CD4-positive, alpha-beta T cell treated with Interleukin-17A for 1 hour (primary cell): Measurements from ENCODE around the gene NBPF6.
"Not testable (repeated sequence)": the region's sequence is repeated elsewhere in the genome, so short reads cannot be mapped to it uniquely, and the experiment has no call there.

Experiments
- DNase-seq: peaks from one replicate; pipeline ENCODE4 v3.0.0-alpha.2; 2020

NBPF6 gene

GRCh38 chr1:108502138-108502537 lies 52.0 kb downstream of the NBPF6 start:
- DNase-seq = no peak

DNA sequence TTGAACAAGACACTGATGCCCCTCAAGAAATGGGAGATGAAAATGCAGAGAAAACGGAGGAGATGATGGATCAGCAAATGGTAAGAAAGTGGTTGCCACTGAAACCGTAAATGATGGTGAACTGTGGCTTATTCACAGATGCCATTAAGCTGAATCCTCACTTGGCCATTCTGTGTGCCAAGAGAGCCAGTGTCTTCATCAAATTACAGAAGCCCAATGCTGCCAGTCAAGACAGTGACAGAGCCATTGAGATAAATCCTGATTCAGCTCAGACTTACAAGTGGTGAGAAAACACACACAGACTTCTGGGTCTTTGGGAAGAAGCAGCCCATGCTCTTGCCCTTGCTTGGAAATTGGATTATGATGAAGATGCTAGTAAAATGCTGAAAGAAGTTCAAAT lies 52.5 kb downstream of the NBPF6 start:
- no peak for DNase-seq

GRCh38 chr1:108503062-108503733 lies 53.1 kb downstream of the NBPF6 start:
- DNase-seq = no peak

GRCh38 chr1:108504447-108504846 lies 54.3 kb downstream of the NBPF6 start:
- no peak for DNase-seq

DNA sequence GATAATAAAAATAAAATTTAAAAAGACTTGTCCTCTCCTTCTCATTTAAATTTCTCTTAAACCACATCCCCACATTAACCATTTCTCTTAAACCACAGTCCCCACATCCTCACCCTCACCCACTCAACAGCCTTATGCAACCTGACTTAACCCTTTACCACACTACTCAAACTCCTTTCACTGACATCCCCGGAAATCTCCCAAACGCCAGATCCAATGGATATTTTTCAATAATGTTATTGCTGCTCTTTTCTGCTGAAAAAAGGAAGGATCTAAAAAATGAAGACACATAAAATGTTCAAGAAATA lies 55.6 kb downstream of the NBPF6 start:
- peak; percentile 42 for DNase-seq

GRCh38 chr1:108511764-108512163 lies 61.6 kb downstream of the NBPF6 start:
- DNase-seq = no peak

DNA sequence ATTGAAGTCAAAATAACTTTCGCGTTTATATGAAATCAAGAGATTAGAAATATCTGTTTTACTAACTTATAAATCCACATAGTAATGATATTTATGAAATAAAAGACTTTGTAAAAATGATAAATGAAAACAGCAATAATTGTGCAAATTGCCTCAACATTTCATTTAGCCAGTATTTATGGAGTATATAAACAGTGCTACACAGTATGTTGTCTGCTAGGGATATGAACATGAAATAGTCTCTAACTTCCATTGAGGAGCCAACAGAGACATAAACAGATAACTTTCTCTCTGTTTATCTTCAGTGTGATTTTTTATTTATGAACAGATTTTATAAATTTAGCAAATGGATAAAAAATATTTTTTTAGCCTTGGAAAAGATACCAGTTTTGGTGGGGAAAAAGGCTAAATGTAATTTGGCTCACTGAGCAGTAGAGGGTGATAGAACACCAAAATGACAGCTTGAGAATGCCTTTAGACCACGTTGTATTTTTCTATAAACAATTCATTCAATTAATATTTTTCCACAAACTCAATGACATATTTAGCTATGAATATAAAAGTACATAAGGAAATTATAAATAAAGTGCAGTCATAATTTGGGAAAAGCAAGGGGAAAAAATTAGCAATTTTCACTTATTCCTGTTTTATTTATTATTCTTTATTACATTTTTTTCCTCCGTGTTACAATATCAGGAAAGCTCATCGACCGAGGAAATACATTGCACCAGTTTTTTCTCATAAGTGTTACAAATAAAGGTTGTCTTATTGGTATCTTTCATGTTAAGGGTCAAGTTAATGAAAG lies 62.3 kb downstream of the NBPF6 start:
- peak; percentile 65 for DNase-seq

DNA sequence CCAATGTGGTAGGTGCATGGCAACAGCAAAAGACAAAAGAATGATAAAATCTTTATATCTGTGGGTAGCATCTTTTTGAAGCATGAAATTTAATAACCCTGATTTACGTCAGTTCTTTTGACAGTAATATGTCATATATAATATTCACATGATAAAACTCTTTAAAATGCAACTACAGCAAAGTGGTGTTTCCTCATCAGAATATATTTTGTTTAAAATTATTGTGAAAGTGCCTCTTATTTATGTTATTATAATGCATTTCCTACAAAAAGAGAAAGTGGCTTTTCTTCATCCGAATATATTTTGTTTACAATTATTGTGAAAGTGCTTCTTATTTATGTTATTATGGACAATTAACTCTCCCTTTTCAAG lies 62.9 kb downstream of the NBPF6 start:
- no peak for DNase-seq

GRCh38 chr1:108513914-108514313 lies 63.8 kb downstream of the NBPF6 start:
- DNase-seq = not testable (repeated sequence)

GRCh38 chr1:108517301-108517897 lies 67.3 kb downstream of the NBPF6 start:
- DNase-seq = not testable (repeated sequence)
